PC-9 (cell line): ENCODE measurements around the gene CACNA1E. TPM values are rescaled to one million over a fixed set of nuclear protein-coding genes. Genes with fewer than 3 reads are reported as not detected.

Experiments
- BruUV-seq: library from RNA; stranded (reverse); fragments of 400-500 nt; replicated peaks from 2 replicates; lab custom pipeline; 2021; lab: Mats Ljungman, UMichigan
- CTCF ChIA-PET: fragments of 300-600 bp; sonication (Branson Sonifier 250); formaldehyde crosslinking; loops from one replicate; lab custom pipeline; 2022; ENCODE audit warnings: antibody characterized with exemption; lab: Charles Lee
- POLR2A ChIA-PET: fragments of 300-600 bp; sonication (Branson Sonifier 250); formaldehyde crosslinking; loops from one replicate; lab custom pipeline; 2022; ENCODE audit warnings: antibody characterized with exemption; ENCODE audit not compliant: unreplicated experiment; lab: Charles Lee
- DNase-seq, 2 experiments: peaks; one replicate each; pipeline versions ENCODE4 v3.0.0 to v3.0.0-alpha.2; 2015 to 2022; ENCODE audit warnings: mixed read lengths in 1 of 2
- H2AFZ ChIP-seq: fragments of 200-600 bp; sonication (generic); 2 replicates; pipeline ENCODE4 v1.8.1; 2017; ENCODE audit warnings: antibody characterized with exemption
- H3F3A ChIP-seq: fragments of 200-600 bp; sonication (generic); 2 replicates; pipeline ENCODE4 v1.8.1; 2017; ENCODE audit warnings: antibody characterized with exemption, mild to moderate bottlenecking, low read depth; ENCODE audit not compliant: insufficient read depth
- H3K27ac ChIP-seq: fragments of 200-600 bp; sonication (generic); 2 replicates; pipeline ENCODE4 v1.6.1; 2016; ENCODE audit warnings: mixed run types
- H3K27me3 ChIP-seq: fragments of 200-600 bp; sonication (generic); 2 replicates; pipeline ENCODE4 v1.6.1; 2016; ENCODE audit warnings: low read depth, mixed run types; ENCODE audit not compliant: insufficient read depth
- H3K36me3 ChIP-seq: fragments of 200-600 bp; sonication (generic); 2 replicates; pipeline ENCODE4 v1.6.1; 2016; ENCODE audit warnings: low read depth, mixed run types
- H3K4me1 ChIP-seq: fragments of 200-600 bp; sonication (generic); replicated peaks from 2 replicates; pipeline ENCODE4 v1.6.1; 2016; ENCODE audit warnings: mixed run types; ENCODE audit not compliant: insufficient read depth
- H3K4me2 ChIP-seq: fragments of 200-600 bp; sonication (generic); 2 replicates; pipeline ENCODE4 v1.6.1; 2017; ENCODE audit warnings: mixed run types
- H3K4me3 ChIP-seq: fragments of 200-600 bp; sonication (generic); 2 replicates; pipeline ENCODE4 v1.6.1; 2016; ENCODE audit warnings: mixed run types
- H3K79me2 ChIP-seq: fragments of 200-600 bp; sonication (generic); 2 replicates; pipeline ENCODE4 v1.6.1; 2017; ENCODE audit warnings: low read depth, mixed run types
- H3K9me2 ChIP-seq: fragments of 200-600 bp; sonication (generic); 2 replicates; pipeline ENCODE4 v1.8.1; 2017; ENCODE audit warnings: mild to moderate bottlenecking; ENCODE audit not compliant: insufficient read depth
- H3K9me3 ChIP-seq: fragments of 200-600 bp; sonication (generic); 2 replicates; pipeline ENCODE4 v1.8.1; 2016; ENCODE audit warnings: low read depth; ENCODE audit not compliant: insufficient read depth
- H4K20me1 ChIP-seq: fragments of 200-600 bp; sonication (generic); 2 replicates; pipeline ENCODE4 v1.8.1; 2017; ENCODE audit not compliant: insufficient read depth
- EZH2 ChIP-seq: fragments of 200-600 bp; sonication (generic); IDR thresholded peaks from 2 replicates; pipeline ENCODE4 v1.8.0; 2017; ENCODE audit warnings: antibody characterized with exemption, low read depth
- intact Hi-C: fragments of 100-400 bp; cut with micrococcal nuclease; formaldehyde crosslinking; loops from one replicate; pipeline ENCODE4 v1.10.0; 2022; ENCODE audit not compliant: unreplicated experiment
- total RNA-seq: library from RNA; stranded (reverse); gene quantifications from 2 replicates; pipeline ENCODE4 v1.2.3, GENCODE V29; 2021
- TF ChIP-seq, protein P1 (sequence below): fragments of 200-600 bp; sonication (generic); conservative IDR thresholded peaks from 2 replicates; pipeline ENCODE4 v1.6.1; 2017; ENCODE audit warnings: mixed run types, antibody characterized with exemption, mild to moderate bottlenecking, moderate library complexity

Gene CACNA1E
- total RNA-seq, 1 experiment from 2014 or later: not detected

DNA sequence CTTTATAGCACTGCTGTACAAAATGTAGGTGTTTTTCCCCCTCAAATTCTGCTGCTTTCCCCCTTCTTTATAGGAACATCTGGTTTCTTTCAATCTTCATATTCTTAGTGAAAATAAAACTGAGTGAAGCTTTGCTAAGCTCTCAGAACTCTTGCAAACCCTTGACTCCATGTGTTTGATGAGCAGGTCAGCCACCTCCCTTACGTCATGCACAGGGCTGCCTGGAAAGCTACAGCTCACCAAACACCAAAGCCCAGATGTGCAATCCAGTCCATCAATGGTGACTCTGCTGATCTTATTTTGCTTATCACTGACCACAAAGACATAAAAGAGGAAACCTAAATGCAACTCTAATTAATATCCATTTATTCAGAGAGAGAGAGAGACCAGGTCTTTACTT lies 5.5 kb downstream of the CACNA1E start:
- H3K4me2 ChIP-seq: no peak overlapping the region
- H3K27ac ChIP-seq: no peak overlapping the region
- no TSS peak for BruUV-seq
- H3K4me3 ChIP-seq: no peak overlapping the region
- ChIA-PET CTCF (no interaction called here), POLR2A (no interaction called here)
- no peak for TF ChIP-seq EZH2
- TF ChIP-seq, protein P1, sequence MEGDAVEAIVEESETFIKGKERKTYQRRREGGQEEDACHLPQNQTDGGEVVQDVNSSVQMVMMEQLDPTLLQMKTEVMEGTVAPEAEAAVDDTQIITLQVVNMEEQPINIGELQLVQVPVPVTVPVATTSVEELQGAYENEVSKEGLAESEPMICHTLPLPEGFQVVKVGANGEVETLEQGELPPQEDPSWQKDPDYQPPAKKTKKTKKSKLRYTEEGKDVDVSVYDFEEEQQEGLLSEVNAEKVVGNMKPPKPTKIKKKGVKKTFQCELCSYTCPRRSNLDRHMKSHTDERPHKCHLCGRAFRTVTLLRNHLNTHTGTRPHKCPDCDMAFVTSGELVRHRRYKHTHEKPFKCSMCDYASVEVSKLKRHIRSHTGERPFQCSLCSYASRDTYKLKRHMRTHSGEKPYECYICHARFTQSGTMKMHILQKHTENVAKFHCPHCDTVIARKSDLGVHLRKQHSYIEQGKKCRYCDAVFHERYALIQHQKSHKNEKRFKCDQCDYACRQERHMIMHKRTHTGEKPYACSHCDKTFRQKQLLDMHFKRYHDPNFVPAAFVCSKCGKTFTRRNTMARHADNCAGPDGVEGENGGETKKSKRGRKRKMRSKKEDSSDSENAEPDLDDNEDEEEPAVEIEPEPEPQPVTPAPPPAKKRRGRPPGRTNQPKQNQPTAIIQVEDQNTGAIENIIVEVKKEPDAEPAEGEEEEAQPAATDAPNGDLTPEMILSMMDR: no peak
- no peaks in the 10 kb centered on the region for H4K20me1 ChIP-seq
- H3K36me3 ChIP-seq: no peaks in the 10 kb centered on the region
- no peaks in the 10 kb centered on the region for H3K4me1 ChIP-seq
- H3K27me3 ChIP-seq: peaks cover 26% of the 10 kb centered on the region
- no peak overlapping the region for H2AFZ ChIP-seq
- no peaks in the 10 kb centered on the region for H3F3A ChIP-seq
- no peaks in the 10 kb centered on the region for H3K9me2 ChIP-seq
- H3K9me3 ChIP-seq: no peaks in the 10 kb centered on the region
- no peak for DNase-seq
- intact Hi-C loops: no loop called here
- H3K79me2 ChIP-seq: no peaks in the 10 kb centered on the region

DNA sequence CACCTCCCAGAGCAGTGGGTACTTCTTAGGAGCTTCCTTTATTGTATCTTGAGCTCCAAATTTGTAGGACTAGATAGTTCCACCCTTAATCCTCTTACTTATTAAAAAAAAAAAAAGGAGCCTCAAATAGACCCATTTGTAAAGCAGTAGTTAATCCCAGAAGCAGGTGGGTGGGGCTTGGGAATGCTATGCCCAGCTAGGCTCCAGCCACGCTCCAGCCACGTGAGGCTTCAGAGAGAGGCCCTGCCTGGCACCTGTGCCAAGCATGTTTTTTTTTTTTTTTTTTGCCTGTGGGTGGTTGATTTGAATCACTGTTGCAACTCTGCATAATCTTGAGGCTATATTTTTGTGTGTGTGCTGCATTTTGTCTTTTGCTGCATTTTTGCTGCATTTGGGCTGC lies 7.0 kb downstream of the CACNA1E start:
- intact Hi-C loops: no loop called here

DNA sequence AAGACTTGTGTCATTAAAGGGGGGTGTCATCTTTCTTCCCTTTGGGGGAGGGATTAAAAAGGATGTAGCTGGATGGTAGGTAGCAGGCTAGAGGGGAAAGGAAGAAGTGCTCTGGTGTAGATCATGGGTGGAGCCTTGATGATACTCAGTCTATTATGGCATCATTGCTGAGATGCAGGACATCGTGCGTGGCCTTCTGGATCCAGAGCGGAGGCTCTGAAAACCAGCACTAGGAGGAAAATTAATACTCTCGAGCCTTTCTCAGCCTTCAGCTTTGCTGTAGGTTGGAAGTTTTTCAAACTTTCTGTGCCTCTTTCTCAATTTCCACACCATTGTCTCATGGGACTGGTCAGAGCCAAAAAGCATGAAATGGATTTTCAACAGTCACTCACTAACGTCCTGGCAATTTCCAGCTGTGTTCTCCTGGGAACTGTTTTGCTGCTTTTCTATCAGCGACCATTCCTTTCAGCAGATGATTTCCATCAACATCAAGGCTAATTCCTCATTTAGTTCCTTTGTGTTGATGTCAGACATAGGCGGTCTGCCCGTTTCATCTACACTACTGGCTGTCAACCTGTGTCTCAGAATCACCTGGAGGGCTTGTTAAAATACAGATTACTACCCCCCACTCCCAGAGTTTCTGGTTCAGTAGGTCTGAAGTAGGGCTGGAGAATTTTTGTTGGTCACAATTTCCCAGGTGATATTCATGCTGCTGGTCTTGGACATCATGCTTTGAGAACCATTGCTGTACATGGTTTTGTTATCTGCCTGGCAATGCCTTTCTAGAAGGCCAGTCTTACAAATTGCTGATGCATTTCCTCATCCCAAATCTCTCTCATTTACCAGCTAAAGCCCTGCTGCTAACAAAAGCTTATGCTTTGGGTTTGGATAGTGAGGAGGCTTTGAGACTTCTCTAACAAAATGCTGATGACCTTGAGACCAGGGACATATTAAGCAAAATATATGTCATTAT lies 7.7 kb downstream of the CACNA1E start:
- Histone ChIP-seq H3F3A (no peaks in the 10 kb centered on the region), H3K27me3 (peaks cover 22% of the 10 kb centered on the region), H4K20me1 (no peaks in the 10 kb centered on the region), H3K4me1 (no peaks in the 10 kb centered on the region), H3K4me2 (no peak overlapping the region), H3K27ac (no peak overlapping the region), H3K9me3 (no peaks in the 10 kb centered on the region), H3K79me2 (no peaks in the 10 kb centered on the region), H3K9me2 (no peaks in the 10 kb centered on the region), H2AFZ (no peak overlapping the region), H3K4me3 (no peak overlapping the region), H3K36me3 (no peaks in the 10 kb centered on the region)
- intact Hi-C loops: no loop called here
- ChIA-PET CTCF (no interaction called here), POLR2A (no interaction called here)
- no peak for TF ChIP-seq EZH2
- TF ChIP-seq, protein P1: no peak
- no peak for DNase-seq
- BruUV-seq: no TSS peak

More for the DNA sequence above, 7.0 kb downstream of the CACNA1E start:
- H3F3A ChIP-seq: no peaks in the 10 kb centered on the region
- no peak for DNase-seq
- H3K79me2 ChIP-seq: no peaks in the 10 kb centered on the region
- ChIA-PET POLR2A (no interaction called here), CTCF (interaction anchor here (0.6 kb wide), 1 partner anchor 68 kb away, joined by 5 read pairs; no protein-coding TSS in a partner anchor)
- no peak overlapping the region for H2AFZ ChIP-seq
- H3K4me2 ChIP-seq: no peak overlapping the region
- H3K9me3 ChIP-seq: no peaks in the 10 kb centered on the region
- BruUV-seq: no TSS peak
- H3K36me3 ChIP-seq: no peaks in the 10 kb centered on the region
- no peak overlapping the region for H3K4me3 ChIP-seq
- H4K20me1 ChIP-seq: no peaks in the 10 kb centered on the region
- peaks cover 24% of the 10 kb centered on the region for H3K27me3 ChIP-seq
- no peak overlapping the region for H3K27ac ChIP-seq
- no peak for TF ChIP-seq EZH2
- TF ChIP-seq, protein P1: no peak
- H3K9me2 ChIP-seq: no peaks in the 10 kb centered on the region
- no peaks in the 10 kb centered on the region for H3K4me1 ChIP-seq
